DLD1 (cell line): ENCODE results near the gene CYP4Z1.
"Not testable (repeated sequence)": the region's sequence is repeated elsewhere in the genome, so short reads cannot be mapped to it uniquely, and the experiment has no call there.

Experiments
- in situ Hi-C: cut with HindIII; loops from 2 replicates; pipeline ENCODE4 v1.10.0; 2017; ENCODE audit warnings: low sequenced_read_pairs

Gene CYP4Z1, protein sequence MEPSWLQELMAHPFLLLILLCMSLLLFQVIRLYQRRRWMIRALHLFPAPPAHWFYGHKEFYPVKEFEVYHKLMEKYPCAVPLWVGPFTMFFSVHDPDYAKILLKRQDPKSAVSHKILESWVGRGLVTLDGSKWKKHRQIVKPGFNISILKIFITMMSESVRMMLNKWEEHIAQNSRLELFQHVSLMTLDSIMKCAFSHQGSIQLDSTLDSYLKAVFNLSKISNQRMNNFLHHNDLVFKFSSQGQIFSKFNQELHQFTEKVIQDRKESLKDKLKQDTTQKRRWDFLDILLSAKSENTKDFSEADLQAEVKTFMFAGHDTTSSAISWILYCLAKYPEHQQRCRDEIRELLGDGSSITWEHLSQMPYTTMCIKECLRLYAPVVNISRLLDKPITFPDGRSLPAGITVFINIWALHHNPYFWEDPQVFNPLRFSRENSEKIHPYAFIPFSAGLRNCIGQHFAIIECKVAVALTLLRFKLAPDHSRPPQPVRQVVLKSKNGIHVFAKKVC

DNA sequence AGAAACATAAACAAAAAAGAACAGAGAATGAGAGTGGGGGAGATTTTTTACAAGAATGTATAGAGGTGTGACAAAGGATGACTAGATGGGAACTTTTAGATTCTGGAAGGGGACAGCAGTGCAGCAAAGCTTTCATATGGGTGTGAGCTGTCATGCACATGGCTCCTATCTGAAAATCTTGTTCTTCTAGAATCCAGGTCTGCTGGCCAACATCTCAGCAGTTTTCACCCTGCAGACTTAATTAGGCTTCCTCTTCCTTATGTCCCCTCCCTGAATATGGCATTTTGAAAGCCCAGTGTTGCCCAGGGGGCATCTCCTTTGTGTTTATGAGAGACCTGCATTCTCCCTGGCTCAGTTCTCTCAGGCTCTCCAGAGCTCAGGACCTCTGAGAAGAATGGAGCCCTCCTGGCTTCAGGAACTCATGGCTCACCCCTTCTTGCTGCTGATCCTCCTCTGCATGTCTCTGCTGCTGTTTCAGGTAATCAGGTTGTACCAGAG lies at the start of gene CYP4Z1:
CYP4Z1 (plus strand) TSS at position 135 of the 498 bp plus-strand sequence; CDS start at position 395, 260 bp downstream.
- in situ Hi-C loops = no loop called here

DNA sequence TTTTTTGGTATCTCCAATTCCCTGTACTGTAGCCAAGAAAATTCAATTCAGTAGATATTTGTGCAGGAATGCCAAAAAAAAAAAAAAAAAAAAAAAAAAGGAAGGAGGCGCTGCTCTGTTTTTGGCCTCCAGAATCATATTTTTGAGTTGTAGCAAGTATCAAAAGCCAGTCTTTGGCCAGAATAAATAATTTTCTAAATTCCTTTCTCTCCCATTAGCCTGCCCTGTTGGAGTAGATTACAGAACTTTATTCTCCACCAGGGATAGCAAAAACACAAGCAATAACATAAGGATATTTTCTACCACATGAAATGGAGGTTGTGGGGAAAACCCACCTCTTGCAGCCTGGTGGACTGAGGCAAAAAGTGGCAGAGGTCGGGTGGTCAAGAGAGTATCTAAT lies 46.0 kb upstream of the CYP4Z1 start:
- in situ Hi-C loops = no loop called here

DNA sequence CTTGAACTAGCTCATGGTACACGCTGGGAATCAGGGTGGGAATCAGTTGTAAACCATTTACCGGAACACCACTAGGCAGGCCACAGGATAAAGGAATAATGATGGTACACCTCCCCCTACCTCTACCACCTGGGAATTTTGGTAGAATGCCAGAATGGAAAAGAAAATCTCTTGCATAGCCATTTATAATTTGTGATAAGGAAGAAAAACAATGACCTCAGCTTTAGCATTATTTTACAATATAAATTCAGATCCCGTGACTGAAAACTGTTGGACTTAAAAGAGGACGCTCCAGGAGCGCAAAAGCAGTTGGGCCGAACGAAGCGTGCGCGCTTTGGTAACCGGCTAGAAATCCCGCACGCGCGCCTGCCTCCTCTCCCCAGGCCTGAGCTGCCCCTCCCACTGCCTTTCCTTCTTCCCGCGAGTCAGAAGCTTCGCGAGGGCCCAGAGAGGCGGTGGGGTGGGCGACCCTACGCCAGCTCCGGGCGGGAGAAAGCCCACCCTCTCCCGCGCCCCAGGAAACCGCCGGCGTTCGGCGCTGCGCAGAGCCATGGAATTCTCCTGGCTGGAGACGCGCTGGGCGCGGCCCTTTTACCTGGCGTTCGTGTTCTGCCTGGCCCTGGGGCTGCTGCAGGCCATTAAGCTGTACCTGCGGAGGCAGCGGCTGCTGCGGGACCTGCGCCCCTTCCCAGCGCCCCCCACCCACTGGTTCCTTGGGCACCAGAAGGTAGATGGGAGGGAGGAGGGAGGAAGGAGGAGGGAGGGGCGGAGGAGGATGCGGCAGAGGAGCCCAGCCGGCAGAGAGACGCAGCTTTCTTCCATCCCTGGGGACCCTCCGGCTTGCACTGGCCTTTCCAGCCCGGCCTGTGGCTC lies 43.5 kb upstream of the CYP4Z1 start, which contains the start of gene CYP4X1:
CYP4X1 (plus strand) TSS at position 402 of the 873 bp plus-strand sequence; CDS start at position 551, 149 bp downstream.
- in situ Hi-C loops = no loop called here

DNA sequence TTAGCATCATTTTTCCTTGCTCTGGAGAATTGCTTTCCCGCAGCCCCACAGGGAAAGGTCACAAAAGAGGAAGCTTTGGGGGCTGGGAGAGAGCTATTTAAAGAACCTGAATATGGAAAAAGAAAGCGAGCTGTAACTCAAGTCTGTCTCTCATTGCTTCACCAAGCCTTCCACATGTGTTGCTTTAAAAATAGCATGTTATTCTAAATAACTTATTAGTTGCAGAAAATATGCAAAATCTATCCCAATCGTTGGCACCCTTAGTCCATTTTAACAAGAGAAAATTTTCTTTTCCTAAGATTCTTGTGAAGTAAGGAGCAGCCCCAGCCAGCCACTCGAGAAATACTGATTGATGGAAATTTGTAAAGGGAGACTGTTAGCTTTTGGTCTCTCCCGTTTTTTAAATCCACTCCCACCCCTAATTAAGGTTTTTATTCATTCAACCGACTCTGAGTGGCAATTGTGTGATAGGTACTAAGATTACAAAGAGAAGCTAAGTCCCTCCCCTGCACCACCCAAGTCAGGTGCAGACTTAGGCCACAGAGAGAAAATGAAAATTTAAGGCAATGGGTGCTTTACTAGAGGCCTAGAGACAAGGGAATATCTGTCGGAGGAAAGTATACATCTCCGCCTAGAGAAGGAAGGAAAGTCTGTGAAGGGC lies 42.8 kb upstream of the CYP4Z1 start:
- in situ Hi-C loops = no loop called here

DNA sequence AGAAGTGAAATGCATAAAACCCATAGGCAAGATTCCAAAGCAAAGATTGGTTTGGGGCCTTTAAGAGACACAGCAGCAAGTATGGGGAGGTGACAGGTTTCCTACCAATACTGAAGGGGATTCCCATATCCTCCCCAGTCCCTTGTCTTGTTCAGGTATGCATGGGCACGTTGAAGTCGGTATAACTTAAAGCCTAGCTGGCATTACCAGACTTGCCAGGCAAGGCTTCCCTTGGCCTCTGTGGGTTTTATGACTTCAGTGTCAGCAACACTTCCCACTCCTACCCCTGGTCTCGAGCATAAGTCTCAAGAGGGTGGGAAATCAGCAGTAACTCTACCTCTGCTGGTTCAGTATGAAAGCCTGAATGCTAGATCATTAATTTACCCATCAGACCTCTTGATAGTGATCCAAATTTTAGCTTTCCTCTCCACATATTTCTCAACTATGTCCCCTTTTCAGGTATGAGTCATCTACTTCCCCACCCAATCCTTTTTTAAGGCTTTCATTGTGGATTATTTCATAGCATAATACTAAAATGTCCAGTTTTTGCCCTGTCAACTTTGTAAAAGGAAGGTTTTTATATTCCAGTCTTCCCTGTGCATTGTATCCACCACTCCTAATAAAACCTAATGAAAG lies 36.7 kb upstream of the CYP4Z1 start:
- in situ Hi-C loops = no loop called here

DNA sequence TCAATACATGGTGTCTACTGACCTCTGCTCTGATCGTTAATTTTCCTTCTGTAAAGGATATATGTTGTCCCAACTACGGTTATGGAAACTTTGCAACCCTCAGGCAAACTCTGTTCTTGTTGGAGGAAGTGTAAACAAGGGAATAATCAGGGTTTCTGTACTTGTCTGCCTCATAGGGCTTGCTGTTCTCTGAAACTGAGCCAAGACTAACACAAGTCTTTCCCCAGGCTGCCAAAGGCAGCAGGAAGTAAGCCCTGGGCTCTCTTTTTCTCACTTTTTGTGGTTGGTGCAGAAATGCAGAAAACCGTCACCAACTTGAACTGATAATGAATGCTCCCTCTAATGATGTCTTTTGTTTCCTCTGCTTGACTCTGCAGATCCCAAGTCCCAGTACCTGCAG lies 36.0 kb upstream of the CYP4Z1 start:
- in situ Hi-C loops = no loop called here

DNA sequence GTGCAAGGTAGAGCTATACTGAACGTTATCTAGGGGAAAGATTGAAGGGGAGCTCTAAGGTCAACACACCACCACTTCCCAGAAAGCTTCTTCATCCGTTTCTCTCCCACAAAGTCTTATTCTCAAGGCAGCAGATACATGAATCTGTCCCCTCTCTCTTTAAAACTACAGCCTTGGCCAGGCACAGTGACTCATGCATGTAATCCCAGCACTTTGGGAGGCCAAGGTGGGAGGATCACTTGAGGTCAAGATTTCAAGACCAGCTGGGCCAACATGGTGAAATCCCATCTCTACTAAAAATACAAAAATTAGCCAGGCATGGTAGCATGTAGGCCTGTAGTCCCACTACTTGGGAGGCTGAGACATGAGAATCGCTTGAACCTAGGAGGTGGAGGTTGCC lies 35.4 kb upstream of the CYP4Z1 start:
- in situ Hi-C loops = no loop called here

DNA sequence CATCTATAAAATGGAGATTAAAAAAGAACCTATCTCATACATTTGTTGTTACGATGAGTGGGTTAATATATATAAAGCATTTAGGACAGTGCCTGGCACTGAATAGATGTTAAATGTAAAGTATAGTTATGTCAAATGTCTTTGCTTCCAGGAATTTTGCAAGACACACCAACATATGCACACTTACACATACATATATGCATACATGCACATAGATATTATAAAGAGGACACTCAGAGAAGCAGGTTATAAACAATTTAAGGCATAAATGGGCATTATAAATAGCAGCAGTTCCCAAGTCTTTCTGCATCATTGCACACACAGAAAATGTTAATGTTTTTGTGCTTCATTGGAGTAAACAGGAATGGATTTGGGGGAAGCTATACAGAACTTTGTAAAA lies 30.3 kb upstream of the CYP4Z1 start:
- in situ Hi-C loops = no loop called here

DNA sequence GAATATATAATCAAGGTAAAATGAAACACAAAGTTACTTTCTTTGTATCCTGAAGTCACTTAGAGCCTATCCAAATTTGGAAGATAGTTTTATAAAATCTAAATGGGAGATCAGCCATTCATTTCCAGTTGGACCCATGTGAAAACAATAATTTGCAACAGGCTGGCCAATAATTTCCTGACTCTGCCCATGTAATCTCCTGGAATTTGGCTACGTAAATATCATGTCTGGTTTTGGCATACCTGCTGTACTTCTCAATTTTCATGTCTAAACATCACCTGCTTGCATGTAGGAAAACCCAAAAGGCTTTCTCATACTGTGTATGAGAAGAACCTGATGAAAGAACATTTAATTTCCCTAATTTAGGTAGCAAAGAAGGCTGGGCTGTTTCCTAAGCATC lies 7.7 kb upstream of the CYP4Z1 start:
- in situ Hi-C loops = no loop called here

DNA sequence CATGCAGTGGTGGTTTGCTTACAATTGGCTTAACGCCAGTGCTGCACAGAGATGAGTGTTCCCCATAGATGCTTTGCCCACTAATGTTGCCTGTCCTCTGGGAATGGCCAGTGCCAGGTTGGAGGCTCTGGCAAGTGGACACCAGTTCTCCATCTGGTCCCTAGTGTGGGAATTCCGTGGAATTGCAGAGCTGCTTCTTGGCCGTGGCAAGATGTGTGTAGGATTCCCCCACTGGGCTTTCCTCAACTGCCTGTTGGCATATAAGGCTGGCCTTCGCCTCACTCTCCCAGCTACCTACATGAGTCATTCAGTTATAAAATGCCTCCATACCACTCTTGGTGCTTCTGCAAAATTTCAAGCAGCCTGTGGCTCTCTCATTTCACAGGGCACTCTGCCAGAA lies 2.0 kb downstream of the CYP4Z1 start:
- in situ Hi-C loops = not testable (repeated sequence)

DNA sequence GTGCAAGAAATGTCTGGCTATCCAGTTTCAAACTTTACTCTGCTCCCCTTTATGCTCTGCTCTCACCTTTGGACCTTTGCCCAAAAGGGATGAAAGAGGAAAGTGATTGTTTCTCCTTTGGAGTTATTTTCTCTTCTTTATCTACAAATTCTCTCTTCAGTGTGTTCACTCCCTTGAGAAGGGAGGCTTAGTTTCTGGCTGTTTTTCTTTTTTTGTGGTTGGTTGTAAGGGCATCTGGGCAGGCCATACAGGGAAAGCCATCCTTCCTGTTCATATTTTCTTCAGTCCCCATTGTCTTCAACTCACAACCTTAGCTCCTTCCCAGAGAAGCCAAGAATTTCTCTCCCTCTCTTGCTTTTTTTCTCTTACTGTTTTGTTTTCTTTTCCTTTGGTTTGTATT lies 2.5 kb downstream of the CYP4Z1 start:
- in situ Hi-C loops = not testable (repeated sequence)

DNA sequence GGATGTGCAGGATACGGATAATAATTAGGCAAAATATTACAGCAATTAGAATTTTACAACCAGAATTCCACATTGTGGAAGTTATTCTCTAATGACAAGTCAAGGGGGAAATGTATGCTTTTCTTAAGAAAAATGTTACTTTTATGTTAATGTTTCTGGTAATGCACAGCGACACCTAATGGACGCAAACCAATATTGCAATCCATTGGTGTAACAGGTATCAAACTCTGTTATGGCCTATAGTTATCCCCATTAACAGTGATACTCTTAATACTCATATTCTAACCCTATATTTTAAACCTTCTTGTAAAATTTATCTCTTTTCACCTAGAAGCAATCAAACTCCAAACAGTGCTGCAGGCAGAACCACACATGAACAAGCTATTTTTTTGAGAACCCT lies 22.3 kb downstream of the CYP4Z1 start:
- in situ Hi-C loops = not testable (repeated sequence)

DNA sequence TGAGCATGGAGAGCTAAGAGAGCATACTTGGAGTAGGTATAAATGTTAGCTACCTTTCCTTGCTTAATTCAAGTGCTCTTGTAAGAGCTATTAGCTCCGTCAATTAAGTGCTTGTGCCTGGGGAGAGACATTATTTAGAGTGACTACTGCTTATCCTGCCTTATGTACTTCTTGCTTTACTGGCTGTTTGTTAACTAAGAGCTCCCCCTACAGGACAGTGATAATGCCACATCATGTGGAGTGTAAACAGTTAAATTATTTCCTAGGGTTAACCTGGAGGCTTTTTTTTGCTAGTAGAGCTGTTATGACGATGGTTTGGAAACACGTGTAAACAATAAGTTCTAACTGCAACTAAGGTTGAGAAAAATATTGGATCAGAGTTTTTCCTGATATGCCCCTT lies 24.4 kb downstream of the CYP4Z1 start:
- in situ Hi-C loops = not testable (repeated sequence)

DNA sequence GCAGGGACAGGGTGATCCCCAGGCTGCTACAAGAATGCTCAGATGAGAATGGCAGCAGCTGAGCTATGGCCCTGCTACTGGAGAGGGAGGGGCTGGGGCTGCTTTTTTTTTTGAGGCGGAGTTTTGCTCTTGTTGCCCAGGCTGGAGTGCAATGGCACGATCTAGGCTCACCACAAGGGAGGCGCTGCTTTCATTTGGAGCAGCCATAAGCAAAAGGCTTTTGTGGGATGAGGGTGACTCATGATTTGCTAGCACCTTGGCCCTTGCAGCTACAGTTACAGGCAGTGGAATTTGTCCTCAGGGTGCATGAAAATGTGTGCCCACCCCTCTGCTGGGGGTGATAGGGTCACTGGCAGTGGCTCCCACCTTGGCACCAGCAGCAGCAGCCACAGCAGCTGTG lies 37.8 kb downstream of the CYP4Z1 start:
- in situ Hi-C loops = no loop called here

DNA sequence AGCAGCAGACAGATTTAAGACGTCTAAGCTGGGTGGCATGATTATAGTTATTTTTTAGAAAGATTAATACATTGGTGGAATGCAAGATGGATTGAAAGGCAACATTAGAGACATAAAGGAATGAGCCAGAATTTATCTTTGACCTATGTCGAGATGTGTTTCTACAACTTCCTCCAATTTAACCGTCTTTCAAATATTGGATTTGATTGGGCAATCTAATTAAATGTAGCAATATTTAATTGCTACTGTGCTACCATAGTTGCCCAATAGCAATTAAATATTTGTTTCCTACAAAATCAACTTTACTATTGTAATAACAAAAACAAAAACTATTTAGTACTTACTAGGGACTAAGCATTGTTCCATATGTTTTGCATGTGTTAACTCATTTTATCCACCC lies 39.8 kb downstream of the CYP4Z1 start:
- in situ Hi-C loops = no loop called here

DNA sequence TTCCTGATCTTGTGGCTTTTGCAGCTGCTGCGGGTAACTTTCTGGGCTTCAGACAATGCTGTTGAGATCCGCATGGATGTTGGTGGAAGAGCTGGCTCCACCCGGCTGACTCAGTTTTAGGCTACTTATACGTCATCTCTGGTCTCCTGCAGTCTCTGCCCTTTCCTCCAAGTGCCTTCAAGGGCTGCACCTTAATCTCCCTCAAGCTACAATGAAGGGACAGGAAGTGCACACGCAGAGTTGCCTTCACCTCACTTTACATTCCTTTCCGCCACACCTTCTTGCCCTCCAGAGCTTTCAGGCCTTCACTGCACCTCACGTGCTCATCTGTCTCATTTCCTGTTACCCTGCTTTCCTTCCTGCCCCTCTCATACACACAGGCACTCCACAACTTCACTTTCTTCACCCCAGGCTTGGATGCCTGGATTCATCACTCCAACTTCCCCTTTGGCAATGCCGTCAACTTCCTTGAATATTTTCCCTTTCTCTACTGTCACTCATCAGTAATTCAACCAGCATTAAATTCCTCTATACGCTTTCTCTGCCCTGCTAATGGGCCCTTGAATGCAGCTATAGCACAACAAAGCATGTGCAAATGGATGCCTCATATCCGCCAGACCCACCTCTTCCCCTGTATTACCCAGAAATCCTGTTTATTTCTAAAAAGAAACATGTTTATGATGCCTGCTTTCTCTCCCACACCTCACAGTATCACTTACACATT lies 41.0 kb downstream of the CYP4Z1 start:
- in situ Hi-C loops = not testable (repeated sequence)

DNA sequence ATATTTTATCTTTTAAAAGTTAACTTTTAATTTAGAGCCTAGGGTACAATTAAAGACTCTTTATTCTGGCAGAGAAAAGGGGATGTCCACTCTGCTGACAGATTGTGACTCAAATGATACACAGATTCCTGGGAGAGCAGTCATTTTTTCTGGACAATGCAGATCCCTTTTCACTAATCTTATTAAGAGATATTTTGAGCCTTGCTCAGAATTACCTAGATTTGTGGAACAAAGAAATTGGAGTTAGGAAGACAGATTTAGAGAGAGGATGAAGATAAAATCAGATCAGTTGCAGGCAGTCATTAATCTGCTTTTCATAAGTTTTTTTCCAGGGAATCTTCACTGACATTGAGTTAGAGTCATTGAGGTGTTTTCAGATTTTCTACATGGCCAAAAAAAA lies 42.5 kb downstream of the CYP4Z1 start:
- in situ Hi-C loops = not testable (repeated sequence)

DNA sequence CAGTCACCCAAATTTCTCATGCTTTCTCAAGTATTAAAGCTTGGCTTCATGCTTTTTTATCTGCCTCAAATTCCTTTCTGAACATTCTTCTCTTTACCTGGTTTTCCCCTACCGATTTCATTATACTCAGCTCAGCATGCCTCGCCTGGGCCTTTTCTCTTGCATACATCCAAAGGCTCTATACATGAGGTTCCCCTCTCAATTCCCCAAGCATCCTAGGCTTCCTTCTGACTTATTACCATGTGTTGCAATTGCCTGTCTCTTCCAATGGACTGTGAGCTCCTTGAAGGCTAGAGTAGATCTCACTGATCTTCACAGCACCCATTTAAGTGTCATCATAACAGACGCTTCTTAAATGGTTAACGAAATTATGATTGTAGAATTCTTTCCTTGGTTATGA lies 46.1 kb downstream of the CYP4Z1 start:
- in situ Hi-C loops = no loop called here

DNA sequence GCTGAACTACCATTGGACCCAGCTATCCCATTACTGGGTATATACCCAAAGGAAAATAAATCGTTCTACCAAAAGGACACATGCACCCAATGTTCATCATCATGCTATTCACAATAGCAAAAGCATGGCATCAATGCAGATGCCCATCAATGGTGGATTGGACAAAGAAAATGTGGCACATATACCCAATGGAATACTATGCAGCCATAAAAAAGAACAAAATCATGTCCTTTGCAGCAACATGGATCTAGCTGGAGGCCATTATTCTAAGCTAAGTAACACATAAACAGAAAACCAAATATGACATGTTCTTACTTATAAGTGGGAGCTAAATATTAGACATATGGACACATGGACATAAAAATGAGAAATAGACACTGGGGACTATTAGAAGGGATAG lies 54.0 kb downstream of the CYP4Z1 start:
- in situ Hi-C loops = not testable (repeated sequence)

DNA sequence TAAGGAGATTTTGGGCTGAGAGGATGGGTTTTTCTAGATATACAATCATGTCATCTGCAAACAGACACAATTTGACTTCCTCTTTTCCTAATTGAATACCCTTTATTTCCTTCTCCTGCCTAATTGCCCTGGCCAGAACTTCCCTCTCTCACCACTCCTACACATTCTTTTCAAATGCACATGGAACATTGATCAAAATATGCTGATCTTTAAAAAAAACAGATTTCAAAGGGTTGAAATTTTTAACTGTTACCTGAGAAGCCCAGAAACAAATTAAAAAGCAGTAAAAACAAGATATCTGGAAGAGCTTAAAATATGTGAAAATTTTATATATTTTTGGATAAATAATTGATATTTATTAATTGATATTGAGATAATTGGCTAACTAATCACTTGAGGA lies 57.8 kb downstream of the CYP4Z1 start:
- in situ Hi-C loops = not testable (repeated sequence)
